ENCODE results near the gene ITM2C.

The ITM2C gene

DNA sequence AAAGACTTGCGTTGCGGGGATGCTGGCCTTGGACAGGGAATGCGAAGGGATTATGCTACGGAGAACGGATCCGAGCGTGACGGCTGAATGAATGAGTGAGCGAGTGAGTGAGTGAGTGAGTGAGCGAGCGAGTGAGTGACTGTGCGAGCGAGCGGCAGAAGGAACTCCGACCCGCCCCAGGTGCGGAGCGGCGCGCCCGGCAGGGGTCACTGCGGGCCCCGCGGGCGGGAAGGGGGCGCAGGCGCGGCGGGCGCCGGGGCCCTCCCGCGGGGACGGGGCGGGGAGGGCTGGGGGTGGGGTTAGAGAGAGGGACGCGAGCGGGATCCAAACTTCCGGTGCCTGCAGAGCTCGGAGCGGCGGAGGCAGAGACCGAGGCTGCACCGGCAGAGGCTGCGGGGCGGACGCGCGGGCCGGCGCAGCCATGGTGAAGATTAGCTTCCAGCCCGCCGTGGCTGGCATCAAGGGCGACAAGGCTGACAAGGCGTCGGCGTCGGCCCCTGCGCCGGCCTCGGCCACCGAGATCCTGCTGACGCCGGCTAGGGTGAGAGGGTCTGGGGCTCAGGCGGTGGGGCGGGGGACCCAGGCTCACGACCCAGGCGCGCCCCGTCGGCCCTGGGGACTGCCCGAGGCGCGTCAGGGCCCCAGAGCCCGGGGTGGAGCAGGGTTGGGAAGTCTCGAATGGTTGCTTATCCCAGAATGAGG lies at the start of gene ITM2C:
Gene ITM2C (plus strand): TSS at position 338 of the 702 bp plus-strand sequence. CDS start 84 bp downstream, at position 422.
- DNase-seq: peak; percentile 74

DNA sequence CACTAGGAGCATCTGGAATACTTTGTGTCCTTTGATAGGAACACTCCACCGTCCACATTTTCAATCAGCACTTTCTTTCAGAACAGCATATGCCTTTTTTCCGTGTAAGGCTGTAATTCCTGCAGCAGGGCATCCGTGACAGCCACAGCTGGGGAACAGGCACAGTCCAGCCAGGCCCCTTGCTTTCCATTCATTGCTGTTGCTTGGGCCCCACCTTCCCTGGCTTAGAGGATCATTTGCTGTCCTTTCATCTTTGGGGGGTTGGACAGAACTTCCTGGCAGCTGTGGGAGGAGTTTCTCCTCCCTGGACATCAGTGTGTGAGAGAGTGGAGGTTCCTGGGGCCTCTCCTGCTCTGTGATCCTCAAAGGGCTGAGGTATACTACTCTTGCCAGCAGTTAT lies 49.7 kb upstream of the ITM2C start:
- DNase-seq: no peak

- DNase-seq: no peak
Measured at GRCh38 chr2:230816735-230817134, 48.0 kb upstream of the ITM2C start.

- no peak for DNase-seq
Measured at GRCh38 chr2:230819433-230819832, 45.3 kb upstream of the ITM2C start.

GRCh38 chr2:230821261-230821990 lies 43.3 kb upstream of the ITM2C start:
- no peak for DNase-seq

DNA sequence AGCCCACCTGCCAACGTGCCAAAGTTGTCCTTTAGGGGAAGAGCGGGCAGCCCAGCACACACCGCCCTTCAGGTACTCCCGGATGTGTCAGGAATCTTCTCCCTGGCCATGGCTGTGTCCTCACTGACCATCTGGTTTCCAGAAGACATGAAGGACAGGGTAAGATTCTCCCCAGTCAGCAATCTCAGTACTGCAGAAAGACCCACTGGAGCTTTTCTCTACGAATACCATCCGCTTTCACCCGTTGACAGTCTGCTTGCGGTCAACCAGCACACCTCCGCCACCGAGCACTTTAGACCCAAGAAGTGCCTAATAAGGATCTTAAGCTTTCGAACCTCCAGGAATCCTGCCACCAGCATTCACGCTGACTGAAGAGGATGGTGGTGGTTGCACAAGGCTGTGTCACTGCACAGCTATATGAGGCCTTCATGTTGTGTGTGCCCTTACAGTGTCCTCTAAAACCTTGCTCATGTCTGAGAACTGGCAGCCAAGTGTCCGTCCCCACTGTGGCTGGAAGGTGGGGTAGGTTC lies 42.7 kb upstream of the ITM2C start:
- DNase-seq: no peak

- DNase-seq: no peak
Measured at GRCh38 chr2:230823264-230823964, 41.3 kb upstream of the ITM2C start.

GRCh38 chr2:230824406-230824978 lies 40.2 kb upstream of the ITM2C start:
- DNase-seq: peak; percentile 44

GRCh38 chr2:230825354-230825753 lies 39.4 kb upstream of the ITM2C start:
- DNase-seq: no peak

- no peak for DNase-seq
Measured at GRCh38 chr2:230827774-230828271, 36.9 kb upstream of the ITM2C start.

- DNase-seq: no peak
Measured at GRCh38 chr2:230828272-230828961, 36.3 kb upstream of the ITM2C start.

- DNase-seq: no peak
Measured at GRCh38 chr2:230829293-230829692, 35.4 kb upstream of the ITM2C start.

DNA sequence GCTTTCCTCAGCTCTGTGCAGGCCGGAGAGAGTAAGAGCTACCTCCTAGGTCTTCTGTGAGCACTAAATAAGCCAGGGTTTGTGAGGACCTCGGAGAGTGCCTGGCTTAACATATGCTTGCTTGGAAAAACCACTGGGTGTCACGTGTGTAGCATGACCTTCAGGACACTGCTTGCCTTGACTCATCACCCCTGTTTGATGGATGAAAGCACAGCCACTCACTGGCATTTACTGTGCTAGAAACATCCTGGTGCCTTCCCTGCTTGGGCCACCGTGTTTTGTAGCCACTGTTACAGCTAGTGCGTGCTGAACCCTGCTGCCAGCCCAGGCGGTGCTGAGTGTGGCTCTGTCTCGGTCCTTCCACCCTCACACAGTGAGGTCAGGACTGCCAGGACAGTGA lies 34.8 kb upstream of the ITM2C start:
- no peak for DNase-seq

- no peak for DNase-seq
Measured at GRCh38 chr2:230830428-230830827, 34.3 kb upstream of the ITM2C start.

- DNase-seq: no peak
Measured at GRCh38 chr2:230840301-230840700, 24.4 kb upstream of the ITM2C start.

- no peak for DNase-seq
Measured at GRCh38 chr2:230842473-230842872, 22.3 kb upstream of the ITM2C start.

GRCh38 chr2:230843132-230843531 lies 21.6 kb upstream of the ITM2C start:
- DNase-seq: no peak

- DNase-seq: no peak
Measured at GRCh38 chr2:230846360-230846759, 18.4 kb upstream of the ITM2C start.

DNA sequence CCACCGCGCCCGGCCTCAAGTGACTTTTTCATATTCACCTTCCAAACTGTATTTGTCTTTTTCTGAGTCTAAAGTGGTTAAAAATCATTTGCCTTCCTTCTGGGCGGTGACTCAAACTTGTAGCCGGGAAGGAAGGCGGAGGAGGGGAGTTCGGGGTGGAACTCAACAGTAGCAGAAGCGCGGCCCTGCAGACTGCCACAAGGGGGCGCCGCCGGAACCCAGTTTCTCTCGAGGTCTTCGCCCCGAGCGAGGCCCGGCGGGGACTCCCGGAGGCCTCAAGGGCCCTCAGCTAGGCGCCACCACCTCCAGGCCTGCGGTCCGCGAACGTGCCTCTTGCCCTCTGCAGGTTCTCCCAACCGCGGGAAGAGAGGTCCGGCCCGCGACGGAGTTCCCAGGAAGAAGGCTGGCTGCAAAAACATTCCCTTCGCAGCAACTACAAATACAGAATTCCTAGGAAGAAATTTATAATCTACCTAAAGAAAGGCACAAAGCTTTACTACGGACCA lies 16.8 kb upstream of the ITM2C start:
- DNase-seq: peak; percentile 96

GRCh38 chr2:230849633-230850357 lies 14.9 kb upstream of the ITM2C start:
- peak; percentile 73 for DNase-seq

DNA sequence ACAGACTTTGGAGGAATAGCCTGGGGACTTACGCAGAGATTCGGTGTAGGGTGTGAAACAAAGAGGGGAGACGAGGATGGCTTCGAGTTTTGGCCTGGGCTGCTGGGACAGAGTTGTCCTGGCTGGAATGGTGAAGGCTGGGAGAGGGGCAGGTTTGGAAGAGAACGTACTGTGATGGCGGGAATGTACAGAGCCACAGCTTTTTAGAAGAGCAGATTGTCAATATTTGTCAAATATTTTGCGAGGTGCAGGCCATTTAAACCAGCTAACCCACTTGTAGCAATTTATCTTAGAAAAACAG lies 14.4 kb upstream of the ITM2C start:
- DNase-seq: no peak

GRCh38 chr2:230852113-230852512 lies 12.6 kb upstream of the ITM2C start:
- no peak for DNase-seq
